A549 (cell line): ENCODE measurements around the gene ARMCX4. TPM values are rescaled to one million over a fixed set of nuclear protein-coding genes. Genes with fewer than 3 reads are reported as not detected.

Experiments
- ATAC-seq, 2 experiments: fragments of 200-7000 bp in 1 of 2; fragments of >200 bp in 1 of 2; cut with Nextera tagmentation in 1 of 2; cut with Tn5 transposase in 1 of 2; 3 replicates each; pipeline versions ENCODE4 v1.8.0 to v1.9.1; 2018 to 2020; ENCODE audit warnings: mild to moderate bottlenecking in 1 of 2, moderate library complexity in 1 of 2
- CTCF ChIA-PET: fragments of 300-600 bp; sonication (Branson Sonifier 250); formaldehyde crosslinking; extraction: SDS; loops from one replicate; lab custom pipeline; 2021; ENCODE audit warnings: antibody characterized with exemption, inconsistent platforms; lab: Yijun Ruan, JAX
- POLR2A ChIA-PET: fragments of 350-600 bp; formaldehyde crosslinking; extraction: SDS; loops from one replicate; lab custom pipeline; 2021; ENCODE audit warnings: antibody characterized with exemption, inconsistent platforms; lab: Yijun Ruan, JAX
- DNase-seq, 2 experiments: peaks; one replicate each; pipeline versions ENCODE4 v3.0.0 to v3.0.0-alpha.2; 2011 to 2016; ENCODE audit warnings: low read depth in 1 of 2, low spot score in 1 of 2
- FAIRE-seq: peaks from 2 replicates; lab custom pipeline; 2011; peaks lifted over from hg19 to GRCh38; lab: Jason Lieb, UNC
- H3K27ac ChIP-seq, 2 experiments: fragments of >200 bp; sonication (Bioruptor Twin); formaldehyde crosslinking; 3 replicates each; pipeline ENCODE4 v1.5.1; 2016 to 2017
- H3K4me1 ChIP-seq: fragments of >200 bp; sonication (Bioruptor Twin); formaldehyde crosslinking; 3 replicates; pipeline ENCODE4 v1.6.1; 2016
- H3K4me2 ChIP-seq: fragments of >200 bp; sonication (Bioruptor Twin); formaldehyde crosslinking; 3 replicates; pipeline ENCODE4 v1.6.1; 2016
- H3K4me3 ChIP-seq: fragments of >200 bp; sonication (Bioruptor Twin); formaldehyde crosslinking; 3 replicates; pipeline ENCODE4 v1.5.1; 2016
- H3K9me3 ChIP-seq: fragments of >200 bp; sonication (Bioruptor Twin); formaldehyde crosslinking; 3 replicates; pipeline ENCODE4 v1.6.1; 2016
- HOXB5 ChIP-seq: fragments of 250-450 bp; sonication (Bioruptor Pico); IDR thresholded peaks from 2 replicates; pipeline ENCODE4 v1.5.0; 2020; ENCODE audit warnings: mild to moderate bottlenecking, moderate library complexity
- WGBS: methylation state at CpG from one replicate; pipeline ENCODE4 v1.1.6; 2017; ENCODE audit errors: missing lambda C conversion rate; 5-methylcytosine and 5-hydroxymethylcytosine counted together
- polyA plus RNA-seq, 4 experiments: library from polyadenylated mRNA; depleted of rRNA in 3 of 4; stranded (reverse); fragments of >200 nt; fragmentation: RNase III in 1 of 4; extraction: RNeasy Plus Mini Kit Qiagen cat#74134 plus additional on column Dnase treatment in 1 of 4; gene quantifications; 2 replicates in 3 of 4; 3 replicates in 1 of 4; pipeline ENCODE4 v1.2.3, GENCODE V29; 2011 to 2017

Gene ARMCX4
- polyA plus RNA-seq, 2 of the 4 experiments (the other 2 are of a cell fraction): 1.2 to 1.4 TPM

GRCh38 chrX:101530944-101531343, 45.7 kb downstream of the ARMCX4 start:
- Histone ChIP-seq H3K27ac (no peak overlapping the region), H3K4me2 (no peak overlapping the region), H3K9me3 (no peaks in the 10 kb centered on the region), H3K4me3 (no peak overlapping the region), H3K4me1 (no peaks in the 10 kb centered on the region)
- CTCF ChIA-PET: no interaction called here
- DNase-seq: no peak
- ATAC-seq: no peak
- 2% methylated on average over 2 of the region's 2 CpGs for WGBS
- POLR2A ChIA-PET: no interaction called here
- FAIRE-seq: no peak
- TF ChIP-seq HOXB5 (CRISPR knock-in tag): no peak

Other genes starting within 250 kb of the ARMCX4 start
- 0.08 and 0.13 TPM in 2 replicates for gene TAF7L, start 194.1 kb upstream of the ARMCX4 start, polyA plus RNA-seq (2011; rRNA removed)
- 0.05 to 0.08 TPM (median 0.08 TPM) in 3 replicates for gene TAF7L, start 194.1 kb upstream of the ARMCX4 start, polyA plus RNA-seq (2017; fragmentation: RNase III; extraction: RNeasy Plus Mini Kit Qiagen cat#74134 plus additional on column Dnase treatment)
- 22.2 and 24.5 TPM in 2 replicates for gene TIMM8A, start 136.7 kb upstream of the ARMCX4 start, polyA plus RNA-seq (2011; rRNA removed)
- 34.2 to 38.7 TPM (median 36.8 TPM) in 3 replicates for gene TIMM8A, start 136.7 kb upstream of the ARMCX4 start, polyA plus RNA-seq (2017; fragmentation: RNase III; extraction: RNeasy Plus Mini Kit Qiagen cat#74134 plus additional on column Dnase treatment)
- 0.05 and 0.26 TPM in 2 replicates for gene BTK, start 99.3 kb upstream of the ARMCX4 start, polyA plus RNA-seq (2011; rRNA removed)
- gene BTK, start 99.3 kb upstream of the ARMCX4 start, polyA plus RNA-seq (2017; fragmentation: RNase III; extraction: RNeasy Plus Mini Kit Qiagen cat#74134 plus additional on column Dnase treatment): 0.05 to 0.20 TPM (median 0.18 TPM) in 3 replicates
- 2,853 and 3,171 TPM in 2 replicates for gene RPL36A, start 94.4 kb upstream of the ARMCX4 start, polyA plus RNA-seq (2011; rRNA removed)
- 2,347 to 2,811 TPM (median 2,529 TPM) in 3 replicates for gene RPL36A, start 94.4 kb upstream of the ARMCX4 start, polyA plus RNA-seq (2017; fragmentation: RNase III; extraction: RNeasy Plus Mini Kit Qiagen cat#74134 plus additional on column Dnase treatment)
- gene GLA, start 77.5 kb upstream of the ARMCX4 start, polyA plus RNA-seq (2011; rRNA removed): 184 and 186 TPM in 2 replicates
- gene GLA, start 77.5 kb upstream of the ARMCX4 start, polyA plus RNA-seq (2017; fragmentation: RNase III; extraction: RNeasy Plus Mini Kit Qiagen cat#74134 plus additional on column Dnase treatment): 136 to 148 TPM (median 147 TPM) in 3 replicates
- gene HNRNPH2, start 77.2 kb upstream of the ARMCX4 start, polyA plus RNA-seq (2011; rRNA removed): 50.1 and 55.4 TPM in 2 replicates
- gene HNRNPH2, start 77.2 kb upstream of the ARMCX4 start, polyA plus RNA-seq (2017; fragmentation: RNase III; extraction: RNeasy Plus Mini Kit Qiagen cat#74134 plus additional on column Dnase treatment): 74.9 to 88.0 TPM (median 86.5 TPM) in 3 replicates
- 0.89 and 1.0 TPM in 2 replicates for gene ARMCX1, start 65.1 kb downstream of the ARMCX4 start, polyA plus RNA-seq (2011; rRNA removed)
- gene ARMCX1, start 65.1 kb downstream of the ARMCX4 start, polyA plus RNA-seq (2017; fragmentation: RNase III; extraction: RNeasy Plus Mini Kit Qiagen cat#74134 plus additional on column Dnase treatment): 0.29 to 0.48 TPM (median 0.40 TPM) in 3 replicates
- gene ARMCX6, start 132.5 kb downstream of the ARMCX4 start, polyA plus RNA-seq (2011; rRNA removed): 54.8 and 68.4 TPM in 2 replicates
- 31.9 to 40.6 TPM (median 34.6 TPM) in 3 replicates for gene ARMCX6, start 132.5 kb downstream of the ARMCX4 start, polyA plus RNA-seq (2017; fragmentation: RNase III; extraction: RNeasy Plus Mini Kit Qiagen cat#74134 plus additional on column Dnase treatment)
- 28.0 and 33.0 TPM in 2 replicates for gene ARMCX3, start 137.7 kb downstream of the ARMCX4 start, polyA plus RNA-seq (2011; rRNA removed)
- gene ARMCX3, start 137.7 kb downstream of the ARMCX4 start, polyA plus RNA-seq (2017; fragmentation: RNase III; extraction: RNeasy Plus Mini Kit Qiagen cat#74134 plus additional on column Dnase treatment): 29.4 to 37.5 TPM (median 35.4 TPM) in 3 replicates
- 0.13 and 0.15 TPM in 2 replicates for gene ARMCX2, start 174.4 kb downstream of the ARMCX4 start, polyA plus RNA-seq (2011; rRNA removed)
- gene ARMCX2, start 174.4 kb downstream of the ARMCX4 start, polyA plus RNA-seq (2017; fragmentation: RNase III; extraction: RNeasy Plus Mini Kit Qiagen cat#74134 plus additional on column Dnase treatment): 0.08 TPM in 1 of 3 replicates, not detected in the others